ENCODE results near the gene LRRTM2. TPM values are rescaled to one million over a fixed set of nuclear protein-coding genes. Genes with fewer than 3 reads are reported as not detected.

LRRTM2 gene
- total RNA-seq, 1 donor from 2014 or later: 0.13 TPM

GRCh38 chr5:138895918-138896317 lies 20.8 kb upstream of the LRRTM2 start:
- Mint-ChIP-seq H3K27me3 (ENCODE audit: low read depth) (no peaks in the 10 kb centered on the region), H3K27ac (no peak overlapping the region), H3K36me3 (peaks cover 44% of the 10 kb centered on the region), H3K4me3 (no peak overlapping the region), H3K9me3 (peaks cover 8% of the 10 kb centered on the region), H3K4me1 (peaks cover 21% of the 10 kb centered on the region)
- no peak for DNase-seq (ENCODE audit: low spot score in 2 of 2, unreplicated experiment in 2 of 2)
- no peak for TF ChIP-seq CTCF (IDR thresholded peaks at IDR 0.05; ENCODE audit: unreplicated experiment)

DNA sequence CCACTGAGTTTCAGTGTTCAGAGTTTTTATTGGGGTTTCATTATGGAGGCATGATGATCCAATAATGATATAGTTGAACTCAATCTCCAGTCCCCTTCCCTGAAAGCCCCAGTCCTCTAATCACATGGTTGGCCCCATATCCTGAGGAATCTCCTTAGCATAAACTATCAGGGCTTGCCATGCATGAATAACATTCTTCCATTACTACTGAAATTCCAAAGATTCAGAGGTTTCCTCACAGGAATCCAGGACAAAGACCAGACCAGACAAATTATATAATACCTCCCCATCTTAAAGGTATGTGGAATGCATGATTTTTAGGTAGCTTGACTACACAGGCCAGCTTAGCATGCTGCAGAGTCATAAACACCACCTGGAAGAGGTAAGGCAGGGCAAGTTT lies 15.5 kb upstream of the LRRTM2 start:
- Mint-ChIP-seq H3K9me3 (peaks cover 15% of the 10 kb centered on the region), H3K36me3 (peaks cover 49% of the 10 kb centered on the region), H3K4me3 (no peak overlapping the region), H3K4me1 (peaks cover 15% of the 10 kb centered on the region), H3K27ac (peak overlapping the region; percentile 4), H3K27me3 (ENCODE audit: low read depth) (no peaks in the 10 kb centered on the region)
- DNase-seq (ENCODE audit: low spot score in 2 of 2, unreplicated experiment in 2 of 2): no peak
- no peak for TF ChIP-seq CTCF (IDR thresholded peaks at IDR 0.05; ENCODE audit: unreplicated experiment)

- no peaks in the 10 kb centered on the region for H3K27me3 Mint-ChIP-seq (ENCODE audit: low read depth)
- H3K9me3 Mint-ChIP-seq: peaks cover 15% of the 10 kb centered on the region
- no peak overlapping the region for H3K4me3 Mint-ChIP-seq
- no peak for DNase-seq (ENCODE audit: low spot score in 2 of 2, unreplicated experiment in 2 of 2)
- H3K36me3 Mint-ChIP-seq: peaks cover 48% of the 10 kb centered on the region
- H3K27ac Mint-ChIP-seq: no peak overlapping the region
- TF ChIP-seq CTCF (IDR thresholded peaks at IDR 0.05; ENCODE audit: unreplicated experiment): no peak
- peaks cover 21% of the 10 kb centered on the region for H3K4me1 Mint-ChIP-seq
These were observed 14.9 kb upstream of the LRRTM2 start for GRCh38 chr5:138889994-138890393.

DNA sequence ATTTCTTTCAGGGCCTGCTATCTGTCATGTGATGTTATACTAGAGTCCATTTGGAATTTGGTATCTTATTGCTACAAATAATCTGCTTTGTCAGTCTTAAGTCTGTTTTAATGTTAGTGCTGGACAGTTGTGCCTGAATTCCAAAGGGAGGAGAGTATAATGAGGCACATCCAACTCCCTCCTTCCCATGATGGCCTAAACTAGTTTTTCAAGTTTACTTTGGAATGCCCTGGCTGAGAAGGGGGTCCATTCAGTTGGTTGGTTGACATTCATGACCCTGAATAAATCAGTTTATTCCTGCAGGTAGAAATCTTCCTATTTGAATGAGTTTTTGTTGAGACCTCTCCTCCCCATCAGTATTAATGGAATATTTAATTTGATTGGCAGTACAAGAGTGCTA lies 9.4 kb upstream of the LRRTM2 start:
- Mint-ChIP-seq H3K36me3 (peaks cover 37% of the 10 kb centered on the region), H3K9me3 (peaks cover 1% of the 10 kb centered on the region), H3K27me3 (ENCODE audit: low read depth) (no peaks in the 10 kb centered on the region), H3K4me1 (peaks cover 48% of the 10 kb centered on the region), H3K27ac (peak overlapping the region; percentile 48), H3K4me3 (no peak overlapping the region)
- TF ChIP-seq CTCF (IDR thresholded peaks at IDR 0.05; ENCODE audit: unreplicated experiment): no peak
- no peak for DNase-seq (ENCODE audit: low spot score in 2 of 2, unreplicated experiment in 2 of 2)

DNA sequence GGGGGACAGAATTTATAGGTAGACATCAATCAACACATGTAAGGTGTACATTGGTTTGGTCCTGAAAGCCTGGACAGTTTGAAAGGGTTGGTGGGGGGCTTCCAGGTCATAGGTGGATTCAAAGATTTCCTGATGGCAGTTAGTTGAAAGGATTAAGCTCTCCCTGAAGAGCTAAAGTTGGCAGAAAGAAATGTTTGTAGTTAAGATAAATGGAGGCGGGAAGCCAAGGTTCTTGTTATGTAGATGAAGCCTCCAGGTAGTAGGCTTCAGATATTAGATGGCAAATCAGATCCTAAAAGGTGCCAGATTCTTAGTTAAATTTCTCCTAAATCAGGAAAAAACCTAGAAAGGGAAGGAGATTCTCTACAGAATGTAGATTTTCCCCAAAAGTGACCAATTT lies 9.0 kb upstream of the LRRTM2 start:
- DNase-seq (ENCODE audit: low spot score in 2 of 2, unreplicated experiment in 2 of 2): no peak

More for the DNA sequence above, 9.0 kb upstream of the LRRTM2 start:
- peaks cover 48% of the 10 kb centered on the region for H3K4me1 Mint-ChIP-seq
- no peaks in the 10 kb centered on the region for H3K9me3 Mint-ChIP-seq
- peaks cover 36% of the 10 kb centered on the region for H3K36me3 Mint-ChIP-seq
- peak overlapping the region; percentile 68 for H3K27ac Mint-ChIP-seq
- H3K27me3 Mint-ChIP-seq (ENCODE audit: low read depth): no peaks in the 10 kb centered on the region
- no peak for TF ChIP-seq CTCF (IDR thresholded peaks at IDR 0.05; ENCODE audit: unreplicated experiment)
- H3K4me3 Mint-ChIP-seq: no peak overlapping the region
